ENCODE results near the gene HELZ. TPM values are rescaled to one million over a fixed set of nuclear protein-coding genes. Genes with fewer than 3 reads are reported as not detected.

HELZ gene
- total and polyA plus RNA-seq, 2 of the 8 experiments (the other 6 are each of a cell fraction or from before 2014, with no cell fraction given) = 10.0 to 48.7 TPM

DNA sequence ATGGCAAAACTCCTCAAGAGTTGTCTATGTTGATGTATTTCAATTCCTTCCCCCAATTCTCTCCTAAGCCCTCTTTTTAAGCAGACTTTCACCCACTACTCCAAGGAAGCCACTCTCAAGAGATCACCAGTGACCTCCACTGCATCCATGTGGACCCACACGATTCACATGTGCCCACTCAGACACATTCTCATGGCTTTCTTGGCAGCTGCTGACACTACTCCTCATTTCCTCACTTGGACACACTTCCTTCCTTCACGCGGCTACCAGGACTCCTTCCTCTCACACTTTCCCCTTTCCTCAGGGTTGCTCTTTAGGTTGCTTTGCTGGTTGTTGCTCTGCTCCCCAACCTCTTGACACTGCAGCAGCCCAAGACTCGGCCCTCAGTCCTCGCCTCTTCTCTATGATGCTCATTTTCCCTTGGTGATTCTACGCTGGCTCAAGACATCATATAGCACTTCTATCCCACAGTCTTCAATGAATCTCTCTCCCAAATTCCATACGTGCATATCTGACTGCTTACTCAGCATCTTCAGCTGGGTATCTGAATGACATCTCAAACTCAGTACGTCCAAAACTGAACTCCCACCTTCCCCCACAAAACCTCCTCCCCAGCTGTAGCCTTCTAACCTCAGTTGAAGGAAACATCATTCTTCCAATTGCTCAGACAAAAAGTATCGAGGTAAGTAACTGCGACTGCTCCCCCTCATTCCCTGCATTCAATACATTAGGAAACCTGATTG lies 28.2 kb downstream of the HELZ start:
- Histone ChIP-seq H3K9me3 (ENCODE audit: insufficient read depth in 2 of 2, low read depth in 1 of 2, low read length in 1 of 2) (no peaks in the 10 kb centered on the region), H2BK12ac (ENCODE audit: low read depth, low read length) (no peak overlapping the region), H3K36me3 (ENCODE audit: control insufficient read depth in 2 of 4, insufficient read depth in 4 of 4, low read length in 3 of 4) (peaks cover 0 to 19% (median 8%) of the 10 kb centered on the region in 4 experiments; a peak in 5 of 8 replicates), H3K9ac (replicated peaks in 1 of 4; ENCODE audit: extremely low read depth in 1 of 4, low read depth in 3 of 4, low read length in 3 of 4) (no peak overlapping the region), H3K23me2 (ENCODE audit: low read depth, low read length) (no peaks in the 10 kb centered on the region; the same call in 1 of the 2 replicates), H3K4me2 (ENCODE audit: insufficient read depth in 1 of 2, low read depth in 2 of 2, low read length in 2 of 2) (no peak overlapping the region), H3K27me3 (replicated peaks in 1 of 4; ENCODE audit: control insufficient read depth in 3 of 4, extremely low read depth in 1 of 4, insufficient read depth in 3 of 4, low read length in 3 of 4) (no peaks in the 10 kb centered on the region), H2BK20ac (ENCODE audit: low read length) (no peak overlapping the region), H2BK120ac (replicated peaks; ENCODE audit: low read depth, low read length) (no peak overlapping the region), H3K18ac (ENCODE audit: extremely low read depth, low read length) (no peak overlapping the region), H3K4me1 (replicated peaks in 1 of 4; ENCODE audit: control insufficient read depth in 3 of 4, insufficient read depth in 4 of 4, low read length in 3 of 4) (no peaks in the 10 kb centered on the region), H4K20me1 (replicated peaks in 1 of 2; ENCODE audit: control insufficient read depth in 1 of 2, insufficient read depth in 2 of 2, low read length in 2 of 2) (peaks cover 4 to 7% of the 10 kb centered on the region in 2 experiments), H3K4me3 (ENCODE audit: extremely low read depth in 1 of 4, insufficient read depth in 2 of 4, low read depth in 3 of 4, low read length in 4 of 4) (no peak overlapping the region), H4K5ac (ENCODE audit: insufficient read length, low read depth, low read length) (no peak overlapping the region), H2BK5ac (ENCODE audit: low read depth, low read length) (no peak overlapping the region), H3K79me1 (ENCODE audit: low read depth, low read length) (peaks cover 8% of the 10 kb centered on the region; the same call in 1 of the 2 replicates), H3K27ac (ENCODE audit: low read depth, low read length) (no peak overlapping the region), H3K14ac (ENCODE audit: insufficient read length) (no peak overlapping the region), H3K4ac (replicated peaks; ENCODE audit: insufficient read length, low read depth, low read length) (no peak overlapping the region), H2AK5ac (ENCODE audit: low read depth, low read length) (no peak overlapping the region), H4K8ac (ENCODE audit: extremely low read depth, insufficient read depth, low read length) (no peak overlapping the region), H3K79me2 (ENCODE audit: control insufficient read depth in 1 of 2, insufficient read depth in 2 of 2, low read length in 2 of 2) (peaks cover 0 to 14% of the 10 kb centered on the region in 2 experiments; a peak in 1 of 4 replicates), H4K91ac (replicated peaks; ENCODE audit: insufficient read length, low read length) (no peak overlapping the region), H3K23ac (ENCODE audit: insufficient read length) (no peak overlapping the region), H3K56ac (replicated peaks; ENCODE audit: insufficient read length, low read depth, low read length) (no peak overlapping the region), H2BK15ac (ENCODE audit: low read length) (no peak overlapping the region), H2AFZ (ENCODE audit: low read length) (no peak overlapping the region)
- ChIA-PET POLR2A (ENCODE audit: partially characterized antibody) (no interaction called here), CTCF (ENCODE audit: partially characterized antibody) (interaction anchor here (6.9 kb wide), 1 partner anchor 16 kb away, joined by 45 read pairs; no protein-coding TSS in a partner anchor)
- FAIRE-seq (no peak), DNase-seq (ENCODE audit: low read depth in 1 of 2, low spot score in 2 of 2) (no peak)
- WGBS, 2 experiments (ENCODE audit: extremely low coverage in 1 of 2, insufficient coverage in 1 of 2, insufficient read length in 1 of 2, insufficient replicate concordance in 2 of 2, low coverage in 1 of 2, low lambda C conversion rate in 2 of 2, missing lambda C conversion rate in 1 of 2) = 91% methylated on average over 10 of the region's 10 CpGs; no CpG with 5 or more reads in 1 of the 2 experiments
- TF ChIP-seq HDAC6 (IDR thresholded peaks at IDR 0.05; ENCODE audit: low read depth, low read length) (no peak), EP300 (IDR thresholded peaks at IDR 0.05; ENCODE audit: borderline replicate concordance in 1 of 2, low read depth in 2 of 2, low read length in 2 of 2) (no peak), ASH2L (IDR thresholded peaks at IDR 0.05; ENCODE audit: low read length) (no peak), CHD1 (IDR thresholded peaks at IDR 0.05; ENCODE audit: low read depth, low read length) (no peak), CREB1 (IDR thresholded peaks at IDR 0.05) (no peak), SIX5 (IDR thresholded peaks at IDR 0.05; ENCODE audit: low read depth, low read length) (no peak)
- TF ChIP-seq, protein P1, sequence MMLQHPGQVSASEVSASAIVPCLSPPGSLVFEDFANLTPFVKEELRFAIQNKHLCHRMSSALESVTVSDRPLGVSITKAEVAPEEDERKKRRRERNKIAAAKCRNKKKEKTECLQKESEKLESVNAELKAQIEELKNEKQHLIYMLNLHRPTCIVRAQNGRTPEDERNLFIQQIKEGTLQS (IDR thresholded peaks at IDR 0.05; ENCODE audit: insufficient read depth, low read depth, low read length) = no peak
